Activated naive CD4-positive, alpha-beta T cell (primary cell): Measurements from ENCODE around the gene ITPR1.
"Not testable (repeated sequence)": the region's sequence is repeated elsewhere in the genome, so short reads cannot be mapped to it uniquely, and the experiment has no call there.

Experiments used
- DNase-seq, 4 experiments: peaks; one replicate each; lab custom pipeline; 2025; lab: John Stamatoyannopoulos, UW

The ITPR1 gene

DNA sequence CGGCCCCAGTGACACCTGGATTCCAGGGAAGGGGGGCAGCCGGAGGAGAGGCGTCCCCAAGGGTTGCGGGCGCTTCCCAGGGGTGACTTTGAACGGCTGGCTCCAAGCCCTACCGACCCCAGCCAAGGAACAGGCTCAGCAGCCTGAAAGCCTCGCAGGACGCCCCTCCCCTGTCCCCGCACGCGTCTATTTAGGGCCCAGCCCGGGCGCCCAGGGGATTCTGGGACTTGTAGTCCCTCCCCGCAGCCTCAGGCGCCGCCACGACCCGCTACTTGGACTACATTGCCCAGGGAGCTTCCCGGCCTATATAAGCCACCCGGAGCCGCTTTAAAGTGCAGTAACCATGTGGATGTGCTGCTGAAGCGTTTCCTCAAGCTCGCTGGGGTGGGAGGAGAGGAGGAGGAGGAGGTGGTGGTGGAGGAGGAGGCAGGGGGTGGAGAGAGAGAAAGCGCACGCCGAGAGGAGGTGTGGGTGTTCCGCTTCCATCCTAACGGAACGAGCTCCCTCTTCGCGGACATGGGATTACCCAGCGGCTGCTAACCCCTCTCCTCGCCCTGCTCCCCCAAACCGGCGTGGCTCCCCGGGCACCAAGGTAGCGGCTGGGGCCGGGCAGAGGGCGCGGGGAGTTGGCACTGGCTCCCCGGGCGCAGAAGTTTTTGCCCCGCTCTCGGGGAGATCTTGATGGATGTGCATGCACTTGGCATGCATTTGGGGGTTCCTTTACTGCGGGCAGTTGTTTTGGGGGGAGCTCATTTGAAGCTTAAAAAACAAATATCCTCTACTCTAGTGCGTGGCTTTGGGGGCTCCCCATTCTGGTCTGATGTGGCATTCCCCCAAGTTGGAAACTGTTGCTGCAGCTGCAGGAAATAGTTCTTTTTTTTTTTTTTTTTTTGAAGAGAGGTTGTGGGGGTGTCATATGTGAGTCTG lies at the start of gene ITPR1:
Gene ITPR1 (plus strand): TSS at position 335 of the 927 bp plus-strand sequence. CDS start 23,144 bp downstream, outside the sequence.
- DNase-seq, result peak; percentile 95 to 97 (median 96)

DNA sequence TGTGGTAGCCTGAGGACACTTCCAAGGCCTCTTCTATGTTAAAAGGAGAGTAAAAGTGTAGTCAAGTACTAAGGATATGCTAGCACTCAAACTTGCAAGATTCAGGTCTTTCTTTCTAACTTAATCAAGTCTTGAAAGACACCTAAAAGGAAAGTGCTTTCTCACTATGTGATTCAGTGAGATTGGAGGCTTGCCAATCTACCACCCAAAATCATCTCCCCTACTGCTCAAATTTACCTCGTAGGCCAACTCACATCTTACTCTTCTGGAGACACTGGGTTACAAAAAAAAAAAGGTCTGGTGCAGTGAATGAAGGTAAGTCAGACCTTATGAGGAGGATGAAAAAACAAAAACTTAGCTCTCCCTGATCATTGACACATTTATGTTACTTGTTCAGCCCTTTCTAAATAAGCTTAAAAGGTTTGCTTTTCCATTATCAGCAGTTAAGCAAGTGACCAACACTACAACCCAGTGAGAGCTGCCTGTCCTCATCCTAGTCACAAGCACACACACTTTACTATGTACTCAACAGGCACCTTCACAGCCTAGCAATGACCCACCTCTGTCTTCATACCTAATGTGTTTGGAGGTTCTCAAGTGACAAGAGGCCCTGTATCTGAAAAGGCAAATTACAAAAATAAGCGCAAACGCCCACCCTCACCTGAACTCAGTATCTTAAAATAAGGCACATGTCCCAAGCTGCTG lies 45.7 kb upstream of the ITPR1 start:
- no peak for DNase-seq

DNA sequence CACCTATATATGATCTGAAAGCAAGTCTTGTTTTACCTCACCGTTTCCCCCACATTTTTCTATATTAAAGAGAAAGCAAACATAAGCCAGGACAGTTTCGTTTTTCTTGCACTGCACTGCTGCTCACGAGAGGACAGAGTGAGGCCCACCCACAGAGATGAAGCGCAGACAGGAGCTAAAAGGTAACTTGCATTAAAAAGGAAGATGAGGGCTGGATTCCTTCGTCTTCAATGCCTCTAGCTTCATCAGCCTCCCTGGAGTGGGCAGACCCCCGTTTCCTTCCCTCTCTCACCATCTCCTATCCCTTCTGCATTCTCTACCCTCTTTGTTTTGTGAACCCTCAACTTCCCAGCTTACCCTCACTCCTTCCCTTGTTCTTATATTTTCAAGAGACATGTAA lies 45.0 kb upstream of the ITPR1 start:
- DNase-seq, result no peak

DNA sequence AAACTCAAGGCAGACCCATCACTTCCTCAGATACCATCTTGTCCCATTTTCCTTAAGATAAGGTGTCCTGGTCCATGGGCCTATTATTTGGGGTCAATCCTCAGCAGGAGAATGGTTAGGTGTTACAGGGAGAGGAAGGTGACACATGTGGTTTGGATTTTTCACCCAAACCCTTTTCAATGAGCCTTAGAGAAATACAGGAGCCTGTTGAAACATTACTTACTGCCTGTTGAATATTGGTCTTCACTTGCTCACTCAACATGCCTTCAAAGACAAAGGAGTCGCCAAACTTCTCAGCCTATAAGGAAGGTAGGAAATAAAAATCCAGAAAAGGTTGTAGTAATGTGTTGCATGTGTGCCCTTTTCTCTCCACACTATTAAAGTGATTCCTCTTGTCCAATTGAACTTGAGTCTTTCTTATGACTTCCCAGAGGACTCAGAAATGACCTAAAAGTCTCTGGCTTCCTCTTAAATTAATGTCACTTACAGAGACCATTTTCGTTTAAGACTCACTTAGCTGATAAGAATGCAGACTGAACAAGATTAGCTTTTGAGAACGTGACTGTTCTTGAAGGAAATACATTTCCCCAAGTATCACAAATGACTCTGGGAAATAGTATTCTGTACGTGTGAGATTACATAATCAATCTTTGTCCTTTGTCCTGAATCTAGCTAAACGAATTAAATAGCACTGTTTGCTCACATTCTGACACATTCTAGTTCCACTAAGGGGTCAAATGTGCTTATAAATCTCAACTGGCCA lies 43.9 kb upstream of the ITPR1 start:
- no peak for DNase-seq

DNA sequence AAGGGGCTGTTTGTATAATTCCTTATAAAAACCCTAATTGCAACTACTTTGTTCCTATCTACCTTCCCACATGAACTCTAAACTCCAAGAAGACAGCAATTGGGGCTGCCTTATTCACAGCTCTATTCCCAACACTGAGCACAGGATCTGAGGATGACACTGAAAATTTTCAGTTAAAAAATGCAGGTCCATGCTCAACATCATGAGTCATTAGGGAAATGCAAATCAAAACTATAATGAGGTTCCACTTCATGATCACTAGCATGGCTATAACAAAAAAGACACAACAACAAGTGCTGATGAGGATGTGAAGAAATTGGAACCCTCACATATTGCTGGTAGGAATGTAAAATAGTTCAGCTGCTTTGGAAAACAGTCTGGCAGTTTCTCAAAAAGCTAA lies 39.0 kb upstream of the ITPR1 start:
- DNase-seq, result no peak

DNA sequence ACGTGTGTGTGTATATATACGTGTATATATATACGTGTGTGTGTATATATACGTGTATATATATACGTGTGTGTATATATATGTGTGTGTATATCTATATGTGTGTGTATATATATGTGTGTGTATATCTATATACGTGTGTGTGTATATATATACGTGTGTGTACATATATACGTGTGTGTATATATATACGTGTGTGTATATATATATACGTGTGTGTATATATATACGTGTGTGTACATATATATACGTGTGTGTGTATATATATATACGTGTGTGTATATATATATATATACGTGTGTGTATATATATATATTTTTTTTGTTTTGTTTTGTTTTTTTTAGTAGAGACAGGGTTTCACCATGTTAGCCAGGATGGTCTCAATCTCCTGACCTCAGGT lies 36.4 kb upstream of the ITPR1 start:
- not testable (repeated sequence) for DNase-seq

DNA sequence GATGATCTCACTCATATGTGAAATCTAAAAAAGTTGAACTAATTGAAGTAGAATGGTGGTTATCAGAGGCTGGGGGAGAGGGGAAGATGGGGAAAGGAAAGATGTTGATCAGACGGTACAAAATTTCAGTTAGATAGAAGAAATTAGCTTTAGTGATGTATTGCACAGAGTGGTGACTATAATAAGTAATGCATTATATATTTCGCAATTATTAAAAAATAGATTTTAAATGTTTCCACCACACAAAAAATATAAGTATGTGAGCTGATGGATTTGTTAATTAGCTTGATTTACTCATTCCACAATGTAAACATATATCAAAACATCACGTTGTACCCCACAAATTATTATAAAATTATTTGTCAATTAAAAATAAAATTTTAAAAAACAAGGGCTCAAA lies 34.2 kb upstream of the ITPR1 start:
- no peak for DNase-seq

DNA sequence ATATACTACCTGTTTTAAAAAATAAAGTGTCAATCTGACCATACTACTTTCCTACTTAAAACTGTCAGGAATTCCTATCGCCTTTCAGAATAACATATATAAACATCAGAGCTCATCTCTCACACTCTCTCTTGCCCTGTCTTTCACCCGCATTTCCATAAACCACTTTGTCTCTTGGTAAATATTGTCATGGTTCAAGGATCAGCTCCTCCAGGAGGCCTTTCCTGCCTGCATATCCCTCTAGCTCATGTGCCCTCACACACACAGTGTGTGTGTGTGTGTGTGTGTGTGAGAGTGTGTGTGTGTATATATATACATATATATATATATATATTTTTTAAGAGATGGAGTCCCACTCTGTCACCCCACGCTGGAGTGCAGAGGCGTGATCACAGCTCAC lies 32.8 kb upstream of the ITPR1 start:
- no peak for DNase-seq

DNA sequence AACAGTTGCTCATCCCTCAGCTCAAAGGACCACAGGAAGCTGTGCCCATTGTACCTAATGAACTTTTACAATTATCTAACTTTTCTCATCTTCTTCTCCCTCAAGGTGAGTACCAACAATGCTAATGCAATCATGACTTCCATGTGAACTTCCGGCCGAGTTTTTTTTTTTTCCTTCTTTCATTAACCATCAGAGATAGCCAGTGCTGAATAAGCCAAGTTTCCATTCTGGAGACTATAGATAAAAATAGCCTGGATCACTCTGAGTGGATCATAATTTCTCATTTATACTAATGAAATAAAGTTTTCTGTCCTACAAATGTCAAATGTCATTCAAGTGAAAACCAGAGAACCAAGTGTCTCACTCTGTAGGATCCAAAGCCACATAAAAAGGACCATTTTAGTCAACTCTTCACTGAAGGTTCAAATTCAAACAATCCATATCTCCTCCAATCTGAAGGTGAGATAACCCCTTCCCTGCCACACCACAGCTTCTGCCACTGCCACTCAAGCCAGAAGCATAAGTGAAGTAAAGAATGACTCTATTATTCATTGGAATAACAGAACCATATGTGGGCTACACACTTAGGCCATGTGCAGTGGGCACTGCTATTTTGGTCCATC lies 31.6 kb upstream of the ITPR1 start:
- DNase-seq, result no peak

DNA sequence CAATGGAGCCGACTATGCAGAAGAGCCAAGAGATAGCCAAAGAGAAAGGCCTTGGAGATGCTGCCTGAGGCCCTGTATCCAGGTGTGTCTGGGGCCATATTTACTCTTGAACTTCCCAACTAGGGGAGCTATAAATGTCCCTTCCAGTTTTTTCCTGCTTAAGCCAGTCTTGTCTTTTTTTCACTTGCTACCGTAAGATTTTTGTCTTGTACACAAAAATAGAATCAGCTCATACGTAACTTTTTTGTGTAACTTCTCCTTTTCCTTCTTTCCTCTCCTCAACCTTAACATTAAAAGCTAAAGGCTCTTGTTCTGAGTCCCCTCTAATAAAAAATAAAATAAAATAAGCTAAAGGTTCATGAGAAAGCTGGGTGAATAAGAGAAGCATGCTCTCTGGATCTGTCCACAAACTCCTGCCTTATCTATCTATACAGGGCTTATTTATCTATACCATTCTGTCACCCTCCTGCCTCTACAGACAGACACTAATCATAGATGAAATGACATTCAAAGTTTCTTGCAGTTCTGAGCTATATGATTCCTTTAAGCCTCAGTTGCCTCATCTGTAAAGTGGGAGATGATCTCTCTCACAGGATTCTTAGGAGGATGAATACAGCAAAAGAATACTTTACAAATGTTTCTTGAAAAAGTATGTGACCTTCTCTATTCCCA lies 30.6 kb upstream of the ITPR1 start:
- no peak for DNase-seq

DNA sequence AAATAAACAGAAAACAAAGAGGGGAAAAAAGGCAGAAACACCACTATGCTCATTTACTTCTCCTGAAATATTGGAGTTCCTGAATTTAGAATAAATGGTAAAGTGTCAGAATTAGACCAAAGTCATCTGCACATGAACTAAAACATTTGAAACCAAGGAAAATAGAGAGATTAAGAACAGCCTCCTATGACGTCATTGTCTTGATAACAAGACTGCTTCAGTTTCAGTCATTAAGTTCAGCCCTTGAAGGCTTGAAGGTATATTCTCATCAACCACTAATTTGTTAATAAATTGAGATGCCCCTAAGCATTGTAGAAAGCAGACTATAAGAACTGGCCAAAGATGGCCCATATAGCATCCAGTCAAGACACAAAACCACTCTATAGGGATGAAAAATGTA lies 28.6 kb upstream of the ITPR1 start:
- DNase-seq, result no peak

DNA sequence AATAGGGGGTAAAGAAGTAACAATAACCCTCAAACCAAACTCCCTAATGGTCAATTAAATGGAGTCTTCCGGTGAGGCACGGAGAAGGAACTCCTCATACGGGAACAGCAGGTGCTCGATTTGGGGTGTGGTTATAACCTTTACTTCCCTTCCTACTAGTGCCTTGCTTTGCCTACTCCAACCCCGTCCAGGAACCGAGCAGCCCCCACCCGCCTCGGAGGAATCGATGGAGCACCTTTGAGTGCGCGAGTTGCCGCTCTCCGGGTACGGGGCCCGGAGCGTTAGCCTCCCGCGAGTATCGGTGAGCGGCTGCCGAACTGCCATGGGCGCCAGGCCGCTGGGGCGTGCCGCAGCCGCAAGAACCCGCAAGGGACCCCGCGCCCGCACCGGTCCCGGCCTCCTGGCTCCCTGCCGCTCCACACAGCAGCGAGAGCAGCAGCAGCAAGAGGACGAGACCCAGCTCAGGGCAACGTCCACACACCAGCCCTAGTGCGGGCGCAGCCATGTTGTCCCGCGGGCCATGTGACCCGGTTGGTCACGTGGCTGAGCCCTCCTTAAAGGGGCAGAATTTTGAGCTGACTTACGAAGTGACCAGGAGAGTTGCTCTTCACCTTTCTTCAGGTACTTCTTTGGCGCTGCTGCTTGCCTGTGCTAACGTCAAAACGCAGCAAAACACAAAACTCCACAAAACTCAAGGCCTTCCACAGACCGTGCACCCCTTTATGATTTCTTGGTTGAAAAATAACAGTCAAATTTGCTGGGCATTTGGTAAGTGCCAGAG lies 26.2 kb upstream of the ITPR1 start, which contains the start of gene SUMF1:
Gene SUMF1 (minus strand): TSS at position 529 of the 781 bp plus-strand sequence. CDS start 24 bp downstream, at position 505.
- DNase-seq, result peak; percentile 30 to 63 (median 51)

DNA sequence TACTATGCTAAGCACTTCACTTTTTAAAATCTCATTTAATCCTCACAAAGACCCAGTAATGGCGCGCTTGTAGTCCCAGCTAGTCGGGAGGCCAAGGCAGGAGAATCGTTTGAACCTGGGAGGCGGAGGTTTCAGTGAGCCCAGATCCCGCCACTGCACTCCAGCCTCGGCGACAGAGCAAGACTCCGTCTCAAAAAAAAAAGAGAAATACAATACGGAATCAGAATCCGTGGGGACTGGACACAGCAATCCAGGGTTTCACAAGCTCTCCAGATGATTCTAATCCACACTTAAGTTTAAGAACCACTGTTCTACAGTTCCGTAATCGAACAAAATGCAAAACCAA lies 25.7 kb upstream of the ITPR1 start:
- DNase-seq, result no peak

DNA sequence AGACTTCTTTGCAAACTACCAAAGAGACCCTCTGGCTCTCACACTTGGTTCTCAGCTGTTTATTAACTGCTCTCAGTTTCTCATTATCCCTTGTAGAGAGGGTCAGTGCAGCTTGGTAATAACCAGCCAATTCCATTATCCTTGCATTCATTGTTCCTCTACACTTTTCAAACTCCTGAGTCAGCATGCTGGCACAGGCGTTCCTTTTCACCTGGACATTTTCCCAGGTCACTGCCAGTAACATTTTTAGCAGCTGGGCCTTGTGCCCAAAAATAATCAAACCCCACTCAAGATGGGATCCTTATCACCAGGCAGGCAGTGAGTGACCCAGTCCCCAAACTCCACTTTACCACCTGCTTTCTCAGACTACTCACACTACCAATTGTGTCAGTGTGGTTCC lies 21.2 kb upstream of the ITPR1 start:
- no peak for DNase-seq

DNA sequence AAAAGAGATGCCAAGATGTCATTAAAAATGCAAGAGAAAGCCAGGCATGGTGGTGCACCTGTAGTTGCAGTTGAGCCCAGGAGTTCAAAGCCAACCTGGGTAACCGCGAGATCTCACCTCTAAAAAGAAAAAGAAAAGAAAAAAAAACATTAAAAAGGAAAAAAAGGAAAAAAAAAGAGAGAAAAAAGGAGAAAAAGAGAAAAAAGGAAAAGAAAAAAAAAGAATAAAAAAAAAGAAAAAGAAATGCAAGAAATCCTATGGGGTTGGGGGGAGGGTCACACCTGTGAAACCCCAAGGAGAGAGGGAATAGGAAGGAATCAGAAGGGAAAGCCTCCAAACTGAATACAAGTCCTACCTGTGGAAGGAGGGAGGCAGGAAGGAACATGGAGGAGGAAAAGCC lies 20.8 kb upstream of the ITPR1 start:
- DNase-seq, result no peak

DNA sequence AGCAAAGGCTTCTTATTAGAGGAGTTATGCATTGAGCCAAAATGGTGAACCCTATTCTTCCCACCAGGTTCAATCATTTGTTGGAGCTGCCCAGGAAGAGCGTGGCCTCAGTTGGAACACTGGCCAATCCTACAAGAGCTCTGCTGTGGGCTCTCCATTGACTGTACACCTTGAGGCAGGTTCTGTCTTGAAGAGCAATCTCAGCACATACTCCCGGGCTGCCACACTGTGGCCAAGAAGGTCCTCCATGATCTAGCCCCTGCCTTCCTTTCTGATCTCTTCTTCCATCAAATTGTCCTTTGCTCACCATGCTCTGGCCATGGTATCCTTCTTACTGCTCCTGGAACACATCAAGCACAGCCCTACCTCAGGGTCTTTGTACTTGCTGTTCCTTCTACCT lies 20.4 kb upstream of the ITPR1 start:
- no peak for DNase-seq

DNA sequence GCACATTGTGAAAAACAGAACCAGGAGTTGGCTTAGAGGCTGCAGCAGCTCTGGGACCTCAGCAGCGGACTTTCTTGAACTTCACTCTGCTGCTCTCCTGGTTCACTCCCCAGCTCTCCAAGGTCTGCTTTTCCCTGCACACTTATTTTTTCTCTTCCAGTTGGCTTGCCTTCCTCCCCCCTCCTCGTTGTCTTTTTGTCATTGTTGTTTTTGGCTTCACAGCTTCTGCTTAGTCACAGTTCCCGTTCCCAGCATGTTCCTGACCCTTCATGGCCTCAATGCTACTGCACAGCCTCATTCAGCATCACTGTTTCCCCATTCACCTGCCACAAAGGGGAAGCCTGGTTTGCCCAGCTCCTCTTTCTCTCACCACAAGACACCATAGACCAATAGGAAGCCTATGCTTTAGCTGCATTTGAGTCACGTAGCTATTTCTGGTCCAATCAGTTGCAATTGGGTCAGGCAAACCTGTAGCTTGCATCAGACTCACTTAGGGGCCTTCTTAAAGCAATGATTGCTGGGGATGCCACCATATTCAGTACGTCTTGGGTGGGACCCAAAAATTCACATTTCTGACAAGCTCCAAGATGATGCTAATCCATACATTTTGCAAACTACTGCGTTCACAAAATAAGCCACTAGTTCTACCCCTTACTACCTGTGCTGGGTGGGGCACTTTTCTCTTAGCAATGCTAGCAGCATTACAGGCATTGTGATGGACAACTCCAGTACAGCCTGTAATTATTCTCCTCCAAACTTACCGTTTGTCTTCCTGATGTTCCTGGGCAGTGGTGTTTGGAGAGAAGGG lies 18.3 kb upstream of the ITPR1 start:
- DNase-seq, result no peak

DNA sequence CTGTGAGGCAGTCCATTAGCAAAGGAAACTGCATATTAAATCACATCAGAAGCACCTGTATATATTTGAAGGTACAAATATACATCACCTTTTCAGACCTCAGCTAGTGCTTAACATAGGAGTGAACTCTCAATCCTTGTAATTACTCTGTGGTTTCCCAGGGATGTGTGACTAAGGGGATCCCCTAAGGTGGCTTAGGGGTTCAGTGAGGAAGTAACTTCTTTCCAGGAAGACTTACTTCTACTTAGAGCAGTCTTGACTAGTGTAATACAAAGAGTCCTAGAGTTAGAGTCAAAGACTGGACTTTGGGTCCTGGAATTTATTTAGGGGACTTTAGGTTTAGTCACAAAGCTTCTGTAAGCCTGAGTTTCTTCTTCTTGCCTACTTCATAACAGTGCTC lies 17.3 kb upstream of the ITPR1 start:
- DNase-seq, result no peak

DNA sequence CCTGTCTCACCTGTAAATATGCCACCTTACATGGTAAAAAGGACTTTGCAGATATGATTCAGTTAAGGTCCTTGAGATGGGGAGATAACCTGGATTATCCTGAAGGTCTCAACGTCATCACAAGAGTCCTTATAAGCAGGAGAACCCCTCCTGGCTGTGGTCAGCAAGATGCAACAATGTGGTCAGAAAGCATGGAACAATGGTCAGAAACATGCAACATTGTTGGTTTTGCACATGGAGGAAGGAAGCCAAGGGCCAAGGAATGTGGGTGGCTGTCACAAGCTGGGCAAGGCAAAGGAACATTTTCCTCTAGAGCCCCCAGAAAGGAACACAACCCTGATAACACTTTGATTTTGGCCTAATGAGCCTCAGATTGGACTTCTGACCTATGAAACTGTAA lies 16.7 kb upstream of the ITPR1 start:
- DNase-seq, result no peak

DNA sequence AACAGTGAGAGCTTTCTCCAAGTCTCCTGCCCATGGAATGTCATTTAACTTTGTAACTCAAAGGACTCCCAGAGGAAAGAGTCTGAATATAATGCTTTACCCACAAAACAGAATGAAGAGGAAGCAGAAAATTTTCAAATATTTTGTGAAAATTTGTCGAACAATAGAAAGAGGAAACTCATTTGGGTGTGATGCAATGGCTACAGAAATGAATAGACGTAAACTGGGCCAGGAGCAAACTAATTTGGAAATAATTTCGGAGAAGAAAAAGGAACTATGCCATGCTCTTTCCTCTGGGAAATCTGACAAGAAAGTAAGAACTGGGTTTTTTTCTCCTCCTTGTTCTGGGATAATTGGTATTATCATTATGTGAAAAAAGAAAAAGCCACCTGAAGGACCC lies 14.9 kb upstream of the ITPR1 start:
- no peak for DNase-seq
